LNCAP (cell line): Measurements from ENCODE around the gene MRPL38.

ENCODE experiments used
- CTCF ChIP-seq: fragments of 450-650 bp; IDR thresholded peaks from 2 replicates; pipeline ENCODE4 v1.5.1; 2017; ENCODE audit warnings: mild to moderate bottlenecking

The MRPL38 gene

GRCh38 chr17:75909051-75909811 lies 4.5 kb upstream of the MRPL38 start:
- no peak for TF ChIP-seq CTCF

- TF ChIP-seq CTCF, result no peak
These were observed 3.5 kb upstream of the MRPL38 start for GRCh38 chr17:75908201-75908600.

- TF ChIP-seq CTCF, result no peak
These were observed 1.6 kb upstream of the MRPL38 start for GRCh38 chr17:75906143-75906884.

- no peak for TF ChIP-seq CTCF
These were observed 2.3 kb downstream of the MRPL38 start for GRCh38 chr17:75902406-75902805.

- no peak for TF ChIP-seq CTCF
These were observed 3.0 kb downstream of the MRPL38 start for GRCh38 chr17:75901727-75902126.

- TF ChIP-seq CTCF, result no peak
These were observed 3.8 kb downstream of the MRPL38 start for GRCh38 chr17:75900691-75901533.

- no peak for TF ChIP-seq CTCF
These were observed 4.8 kb downstream of the MRPL38 start for GRCh38 chr17:75899767-75900468.
